ENCODE measurements around the gene STPG1.

The STPG1 gene

DNA sequence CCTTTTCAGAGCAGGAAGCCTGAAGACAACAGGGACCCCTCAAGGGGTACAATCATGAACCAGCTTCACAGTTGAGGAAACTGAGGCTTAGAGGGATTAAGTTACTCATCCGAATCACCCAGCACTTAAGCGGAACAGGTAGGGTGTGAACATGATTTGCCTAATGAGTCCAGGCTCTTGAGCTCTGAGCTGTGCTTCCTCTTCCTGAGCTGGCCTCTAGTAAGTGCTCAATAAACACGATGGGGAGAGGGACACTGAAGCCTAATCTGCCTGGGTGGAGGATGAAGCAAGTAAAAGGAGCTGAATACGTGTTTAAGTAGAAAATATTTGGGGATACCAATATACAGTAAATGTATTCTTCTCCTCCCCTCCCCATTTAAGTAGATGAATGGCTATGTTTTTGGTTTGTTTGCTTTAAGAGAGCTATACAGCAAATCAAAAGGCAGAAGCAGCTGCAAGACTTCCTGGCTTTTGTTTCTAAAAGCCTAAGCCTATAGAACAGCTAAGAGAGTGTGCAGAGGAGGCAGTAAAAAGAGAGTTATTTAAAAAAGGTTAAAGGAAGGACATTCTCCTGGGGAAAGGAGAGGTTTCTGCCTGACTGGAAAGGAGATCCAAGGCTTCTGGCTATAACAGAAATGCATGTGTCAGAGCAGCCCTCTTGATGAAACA lies 20.5 kb downstream of the STPG1 start:
- no peak for DNase-seq (ENCODE audit: low read depth, low spot score)

DNA sequence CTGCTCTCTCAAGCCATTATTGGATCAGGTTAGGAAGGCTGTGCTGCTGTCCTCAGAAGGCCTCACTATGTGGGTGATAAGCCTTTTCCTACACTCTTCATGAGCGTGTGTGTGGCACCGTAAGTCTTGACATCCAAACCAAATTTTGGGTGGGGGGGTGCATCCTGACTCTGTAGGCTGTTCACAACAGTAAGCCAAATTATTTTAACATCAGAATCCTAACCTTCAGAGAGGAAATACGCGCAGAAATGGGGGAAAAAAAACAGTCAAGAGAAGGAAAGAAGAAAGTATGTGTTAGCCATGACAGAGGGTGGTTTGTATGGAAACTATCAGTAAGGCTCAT lies 21.0 kb downstream of the STPG1 start:
- no peak for DNase-seq (ENCODE audit: low read depth, low spot score)

DNA sequence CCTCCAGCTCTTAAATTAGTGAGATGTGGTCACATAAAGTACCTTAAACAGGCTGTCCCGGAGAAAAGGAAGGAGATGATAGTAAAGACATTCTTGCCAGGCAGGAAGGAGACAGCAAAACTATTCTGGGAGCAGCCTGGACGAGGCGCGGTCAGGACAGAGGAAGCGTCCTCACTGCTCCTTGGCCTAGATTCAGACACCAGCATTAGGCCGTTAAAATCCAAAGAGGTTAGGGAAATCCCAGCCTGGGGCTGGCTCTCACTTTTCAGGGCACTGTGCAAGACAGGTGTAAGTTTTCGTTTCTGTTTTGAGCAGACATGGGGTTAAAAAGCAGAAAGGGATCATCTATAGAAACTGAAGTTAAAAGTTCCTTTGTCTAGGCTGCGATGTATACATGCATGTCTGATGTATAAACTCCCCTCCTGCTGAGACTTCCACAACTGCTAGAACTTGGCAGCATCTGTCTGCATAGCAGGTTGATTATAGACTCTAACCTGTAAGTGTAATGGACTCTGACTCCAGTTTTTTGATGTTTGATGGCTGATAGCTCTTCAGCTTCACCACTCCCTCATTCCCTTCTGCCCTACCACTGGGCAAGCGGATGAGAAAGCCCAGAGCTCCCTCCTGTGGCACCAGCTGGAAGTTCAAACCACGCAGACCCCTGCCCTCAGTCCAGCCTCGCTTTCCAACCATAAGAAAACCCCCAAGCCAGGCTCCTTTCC lies 21.5 kb downstream of the STPG1 start:
- DNase-seq (ENCODE audit: low read depth, low spot score): no peak

DNA sequence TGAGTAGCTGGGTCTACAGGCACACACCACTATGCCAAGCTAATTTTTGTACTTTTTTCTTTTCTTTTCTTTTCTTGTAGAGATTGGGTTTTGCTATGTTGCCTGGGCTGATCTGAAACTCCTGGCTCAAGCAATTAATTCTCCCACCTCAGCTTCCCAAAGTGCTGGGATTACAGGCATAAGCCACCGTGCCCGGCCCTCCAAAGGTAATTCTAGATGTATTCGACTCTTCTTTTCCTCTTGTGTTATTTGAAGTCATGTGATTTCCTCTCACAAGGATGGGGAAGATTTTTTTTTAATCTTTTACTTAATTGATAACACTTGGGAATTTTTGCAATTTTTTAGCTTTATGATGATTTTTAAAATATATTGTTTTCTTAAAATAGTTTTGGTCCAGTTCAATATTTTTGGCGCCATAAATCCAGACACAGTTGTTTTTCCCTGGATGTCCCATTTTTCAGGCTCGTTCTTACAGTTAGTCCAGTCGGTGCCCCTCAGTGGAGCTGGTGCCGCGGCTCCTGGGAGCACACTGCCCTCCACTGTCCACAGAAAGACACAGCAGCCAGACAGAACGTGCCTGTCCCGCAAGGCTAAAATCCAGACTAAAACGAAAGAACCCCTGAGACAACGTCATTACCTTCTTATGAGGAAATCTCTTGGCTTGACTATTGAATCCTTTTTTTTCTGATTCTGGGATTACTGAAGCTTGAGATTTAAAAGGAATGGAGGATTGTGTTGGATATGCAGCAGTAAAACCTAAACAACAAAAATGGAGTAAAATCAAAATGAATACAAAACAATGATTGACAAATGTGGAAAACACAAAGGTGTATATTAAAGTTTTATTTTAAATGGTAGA lies 22.4 kb downstream of the STPG1 start:
- peak; percentile 43 for DNase-seq (ENCODE audit: low read depth, low spot score)

DNA sequence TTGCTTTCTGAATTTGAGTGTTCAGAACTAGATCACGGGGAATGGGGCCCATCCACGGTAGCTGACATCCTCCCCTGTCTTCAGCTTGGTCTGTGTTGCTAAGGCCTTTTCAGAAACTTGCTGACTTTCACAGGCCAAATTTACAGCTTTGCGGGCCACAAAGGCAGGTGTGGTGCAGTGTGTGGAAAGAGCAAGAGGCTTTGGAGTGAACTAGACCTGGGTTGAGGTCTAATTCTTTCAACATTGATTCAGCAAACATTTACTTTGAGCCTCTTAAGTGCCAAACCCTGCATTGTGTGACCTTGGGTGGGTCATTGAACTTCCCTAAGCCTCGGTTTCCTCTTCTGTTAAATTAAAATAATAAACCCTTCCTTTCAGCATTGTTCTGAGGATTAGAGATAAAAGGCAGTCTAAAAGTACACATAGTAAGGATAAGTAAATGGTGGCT lies 24.3 kb downstream of the STPG1 start:
- DNase-seq (ENCODE audit: low read depth, low spot score): no peak

DNA sequence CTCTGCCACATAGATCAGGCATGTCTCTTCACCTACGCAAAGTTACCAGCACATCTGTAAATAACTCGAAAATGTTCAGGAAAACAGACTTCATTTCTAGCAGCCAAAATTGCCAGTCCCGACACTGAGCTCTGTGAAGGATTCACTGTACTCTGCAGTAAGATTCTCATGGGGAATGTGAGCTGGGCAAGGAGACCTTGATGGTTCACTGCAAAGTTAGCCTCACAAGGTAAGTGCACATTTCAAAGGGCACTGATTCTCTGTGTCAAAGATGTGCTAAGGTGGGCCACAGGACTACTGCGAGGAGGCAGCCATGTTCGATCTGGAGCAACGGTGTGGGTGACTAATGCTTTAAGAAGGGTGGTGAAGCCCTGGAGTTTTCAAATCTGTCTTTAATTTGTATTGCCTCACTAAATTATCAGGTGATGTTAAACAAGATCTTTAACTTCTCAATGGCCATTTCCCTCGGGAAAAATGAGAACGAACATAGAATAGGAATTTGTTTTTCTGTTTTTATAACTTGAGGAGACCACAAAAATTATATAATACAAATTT lies 25.2 kb downstream of the STPG1 start:
- DNase-seq (ENCODE audit: low read depth, low spot score): no peak

DNA sequence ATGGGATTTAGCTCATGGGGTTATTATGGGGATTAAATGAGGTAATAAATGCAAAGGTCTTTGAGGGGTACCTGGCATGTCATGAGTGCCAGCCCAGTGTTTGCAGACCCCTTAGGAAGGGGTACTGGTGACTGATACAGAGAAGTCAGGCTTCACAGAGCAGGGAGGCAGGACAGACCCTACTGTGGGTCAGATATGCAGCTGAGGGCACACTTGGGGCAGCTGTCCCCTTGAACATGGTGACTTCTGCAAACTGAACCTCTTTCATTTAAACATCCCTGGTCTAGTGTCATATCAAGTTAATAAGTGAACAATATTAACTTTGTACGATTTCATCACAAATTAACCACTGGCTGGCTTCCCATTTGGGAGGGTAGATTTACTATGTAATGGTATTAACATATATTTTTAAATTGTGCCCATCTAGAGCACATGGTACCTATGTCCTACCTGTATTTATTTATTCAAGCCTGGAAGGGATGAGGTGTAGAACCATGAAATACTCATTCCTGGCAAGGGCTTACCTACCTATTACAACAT lies 25.9 kb downstream of the STPG1 start:
- no peak for DNase-seq (ENCODE audit: low read depth, low spot score)

DNA sequence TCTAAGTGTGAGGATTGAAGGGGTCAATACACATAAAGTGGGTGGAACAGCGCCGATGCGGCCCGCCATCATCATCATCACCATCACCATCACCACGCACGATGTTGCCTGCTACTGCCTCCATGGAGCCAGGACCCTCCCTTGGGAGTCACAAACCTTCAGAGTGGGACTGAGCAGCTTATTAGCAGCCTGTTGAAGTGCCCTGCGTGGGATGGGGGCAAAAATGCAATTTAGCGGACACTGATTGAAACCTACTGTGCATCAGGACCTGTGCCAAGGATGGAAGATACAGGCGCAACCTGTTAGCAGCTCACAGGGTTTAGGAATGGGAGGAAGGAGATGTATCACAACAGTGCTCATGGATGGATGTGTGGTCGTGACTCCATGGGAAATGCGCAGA lies 26.7 kb downstream of the STPG1 start:
- DNase-seq (ENCODE audit: low read depth, low spot score): no peak

DNA sequence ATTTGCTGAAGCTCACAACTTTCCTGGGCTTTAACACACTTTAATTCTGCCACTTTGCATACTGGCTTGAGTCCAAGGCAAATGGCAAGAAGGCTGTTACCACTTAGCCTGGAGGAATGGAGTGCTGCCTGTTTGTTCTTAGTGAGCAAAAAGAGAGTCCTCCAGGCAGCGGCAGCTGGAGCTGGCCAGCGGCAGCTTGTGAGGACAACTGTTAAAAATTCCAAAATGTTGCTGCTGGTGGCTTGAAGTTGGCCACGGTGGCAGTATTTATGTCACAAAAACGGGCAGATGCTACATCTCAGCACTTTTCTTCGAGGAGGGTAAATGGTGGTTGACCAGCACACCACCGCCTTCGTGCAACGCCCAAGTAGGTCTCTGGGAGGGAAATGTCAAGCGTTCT lies 27.3 kb downstream of the STPG1 start:
- no peak for DNase-seq (ENCODE audit: low read depth, low spot score)

DNA sequence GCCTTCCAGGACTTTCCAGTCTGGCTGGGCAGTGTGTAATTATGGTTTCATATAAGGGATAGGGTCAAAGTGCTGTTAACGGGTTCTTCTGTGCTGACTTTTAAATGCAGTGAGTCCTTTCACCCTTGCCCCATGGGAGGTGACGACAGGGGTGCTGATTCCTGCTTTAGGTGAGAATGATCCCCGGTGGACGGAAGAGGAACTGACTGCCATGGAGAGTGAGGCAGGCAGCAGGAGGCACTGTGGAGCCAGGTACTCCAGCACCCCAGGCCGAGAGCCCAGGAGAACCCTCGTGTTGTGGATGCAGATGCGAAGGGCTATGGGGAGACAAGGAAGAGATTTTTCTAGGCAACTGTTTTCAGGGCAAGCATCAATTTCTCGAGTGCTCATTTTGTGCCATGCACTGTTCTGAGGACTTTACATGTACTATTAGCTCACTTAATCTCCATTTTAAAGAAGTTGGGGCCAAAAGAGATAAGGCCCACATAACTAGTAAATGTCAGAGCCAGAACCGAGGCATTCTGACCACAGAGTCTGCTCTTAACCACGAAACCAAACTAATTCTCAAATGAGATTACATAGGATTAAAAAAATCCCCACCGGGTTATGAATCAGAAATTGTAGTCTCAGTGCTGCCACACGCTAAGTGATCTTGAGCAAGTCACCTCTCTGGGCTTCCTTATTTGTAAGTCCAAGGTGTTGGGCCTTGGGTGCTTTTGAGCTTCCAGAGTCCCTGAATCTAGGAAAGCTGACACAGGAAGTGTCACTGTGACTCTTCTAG lies 28.2 kb downstream of the STPG1 start:
- no peak for DNase-seq (ENCODE audit: low read depth, low spot score)

DNA sequence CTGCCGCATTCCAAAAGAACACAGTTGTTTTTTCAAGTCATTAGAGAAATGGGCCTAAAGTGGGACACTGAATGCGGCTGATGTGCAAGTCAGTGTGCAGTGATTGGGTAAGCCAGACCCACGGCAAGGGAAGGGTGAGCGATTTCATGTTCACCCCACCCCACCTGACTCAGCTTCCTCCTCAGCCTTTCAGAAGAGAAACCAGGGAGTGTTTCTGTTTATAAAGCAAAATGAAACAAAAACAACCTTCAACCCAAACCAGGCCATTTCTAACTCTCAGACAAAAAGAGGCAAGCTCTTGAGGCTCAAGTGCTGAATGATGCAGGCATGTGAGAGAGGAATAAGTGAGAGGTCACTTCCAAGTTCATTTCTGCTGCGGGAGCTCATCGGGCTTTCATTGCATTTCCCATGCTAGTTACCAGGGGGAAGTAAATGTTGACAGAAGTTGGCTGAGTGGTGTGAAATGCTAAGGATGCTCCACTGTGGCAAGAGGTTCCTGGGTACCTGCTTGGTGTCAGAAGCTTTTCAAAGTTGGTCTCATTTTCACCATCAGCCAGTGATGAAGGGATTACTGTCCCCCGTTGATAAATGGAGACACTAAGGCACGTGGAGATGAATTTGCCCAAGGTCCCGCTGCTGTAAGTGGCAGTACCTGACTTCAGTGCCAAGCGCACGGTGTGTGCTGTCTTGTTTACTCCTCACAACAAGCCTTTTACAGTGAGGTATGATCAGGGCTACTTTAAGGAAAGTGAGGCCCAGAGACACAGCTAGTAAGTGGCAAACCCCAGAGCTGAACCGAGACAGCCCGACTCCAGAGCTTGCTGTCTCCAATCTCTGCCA lies 29.1 kb downstream of the STPG1 start:
- DNase-seq (ENCODE audit: low read depth, low spot score): no peak

DNA sequence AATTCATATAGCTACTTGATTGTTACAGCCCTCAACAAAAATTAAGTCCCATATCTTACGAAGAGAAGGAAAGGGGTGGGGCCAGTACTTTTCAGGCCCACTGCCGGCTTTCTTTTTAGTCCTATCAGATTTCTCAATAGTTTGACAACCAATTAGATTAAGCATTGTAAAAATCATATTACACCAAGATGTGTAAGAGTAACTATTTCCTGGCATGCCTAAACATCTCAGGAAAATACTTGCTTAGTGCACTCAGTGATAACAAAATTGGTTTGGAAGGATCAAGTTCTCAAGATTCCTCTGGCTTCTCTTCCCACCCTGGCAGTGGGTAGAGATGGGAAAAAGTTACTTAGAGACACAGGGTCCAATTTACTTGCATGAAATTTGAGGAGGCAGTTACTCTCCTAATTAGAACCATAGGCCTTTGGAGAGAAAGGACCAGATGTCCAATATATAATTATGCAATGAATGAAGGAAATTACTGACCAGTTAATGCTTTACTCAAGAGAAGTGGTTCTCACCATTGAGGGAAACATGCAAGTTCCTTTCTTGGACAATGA lies 30.1 kb downstream of the STPG1 start:
- no peak for DNase-seq (ENCODE audit: low read depth, low spot score)

DNA sequence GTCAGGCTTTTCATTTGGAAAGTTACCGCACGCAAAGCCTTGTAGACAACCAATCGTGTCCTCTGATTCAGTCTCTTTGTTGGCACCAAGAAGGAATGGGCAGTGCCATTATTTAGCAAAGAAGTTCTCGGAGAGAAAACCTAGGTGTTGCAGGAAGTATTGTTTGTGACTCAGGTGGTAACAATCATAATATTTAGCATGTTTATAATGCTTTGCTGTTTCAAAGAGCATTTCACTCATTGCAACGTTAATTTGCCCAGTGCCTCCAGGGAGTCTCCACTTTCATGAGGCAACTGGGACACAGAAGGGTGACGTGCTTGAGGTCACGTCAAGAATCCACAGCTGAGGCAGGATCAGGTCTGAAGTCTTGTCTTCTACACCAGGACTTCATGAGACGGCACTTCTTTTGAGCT lies 31.4 kb downstream of the STPG1 start:
- no peak for DNase-seq (ENCODE audit: low read depth, low spot score)

DNA sequence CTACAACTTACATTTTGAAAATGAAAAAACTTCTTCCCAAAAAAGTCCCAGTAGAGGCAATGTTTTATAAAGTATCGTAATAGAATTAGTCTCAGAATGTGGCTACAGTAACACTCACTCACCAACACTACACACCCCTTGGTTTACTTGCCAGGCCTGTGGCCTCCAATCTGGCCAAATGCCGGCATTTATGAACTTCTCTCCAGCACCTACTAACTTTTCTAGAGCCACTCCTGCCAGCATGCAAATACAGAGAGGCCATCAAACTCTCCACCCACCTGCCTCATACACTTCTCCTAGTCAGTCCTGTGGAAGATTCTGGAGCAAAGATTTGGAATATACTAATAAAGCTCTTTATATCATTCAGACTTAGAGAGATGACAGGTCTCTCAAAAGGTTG lies 32.3 kb downstream of the STPG1 start:
- no peak for DNase-seq (ENCODE audit: low read depth, low spot score)

DNA sequence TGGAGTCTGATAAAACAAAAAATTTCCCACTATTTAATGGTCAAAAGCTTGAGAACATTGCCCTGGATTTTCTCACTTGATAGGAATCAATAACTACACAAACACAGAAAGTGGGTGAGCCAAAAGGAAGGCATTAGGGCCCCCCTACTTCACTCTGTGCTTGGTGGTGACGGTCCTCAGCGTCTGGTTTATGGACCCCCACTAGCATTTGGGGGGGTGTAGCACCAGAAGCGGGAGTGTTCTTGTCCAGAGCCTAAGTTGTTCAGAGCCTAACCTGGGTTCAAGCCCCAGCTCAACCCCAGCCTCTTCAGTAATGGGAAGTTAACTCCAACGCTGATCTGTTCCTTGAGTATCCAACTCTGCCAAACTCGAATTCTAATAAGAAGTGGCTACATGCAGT lies 33.1 kb downstream of the STPG1 start:
- no peak for DNase-seq (ENCODE audit: low read depth, low spot score)

DNA sequence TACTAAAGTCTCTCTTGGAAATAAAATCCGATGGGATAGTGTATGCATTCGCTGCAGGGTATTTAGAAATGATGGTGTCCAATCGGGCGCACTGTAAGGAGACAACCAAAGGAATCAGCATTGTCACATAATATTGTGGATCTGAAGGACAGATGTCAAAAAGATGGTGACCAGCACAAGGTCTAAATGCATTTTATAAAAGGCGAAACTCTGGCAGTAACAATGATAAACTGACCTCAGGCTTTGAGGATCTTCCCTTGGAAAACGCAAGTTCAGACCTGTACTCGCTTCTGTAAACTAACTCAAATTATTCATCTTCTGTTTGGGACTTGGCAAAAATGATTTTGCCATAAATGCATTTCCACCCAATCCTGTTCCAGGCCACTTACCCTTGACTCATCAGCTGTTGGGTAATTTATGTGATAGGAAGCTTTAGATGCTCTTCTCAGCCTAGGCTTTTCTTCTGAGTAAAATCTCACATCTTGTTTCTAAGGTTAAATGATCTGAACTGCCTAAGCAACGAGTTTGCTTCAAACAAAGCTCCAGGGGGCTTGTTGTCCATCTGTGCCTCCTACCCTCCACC lies 33.8 kb downstream of the STPG1 start:
- DNase-seq (ENCODE audit: low read depth, low spot score): no peak

DNA sequence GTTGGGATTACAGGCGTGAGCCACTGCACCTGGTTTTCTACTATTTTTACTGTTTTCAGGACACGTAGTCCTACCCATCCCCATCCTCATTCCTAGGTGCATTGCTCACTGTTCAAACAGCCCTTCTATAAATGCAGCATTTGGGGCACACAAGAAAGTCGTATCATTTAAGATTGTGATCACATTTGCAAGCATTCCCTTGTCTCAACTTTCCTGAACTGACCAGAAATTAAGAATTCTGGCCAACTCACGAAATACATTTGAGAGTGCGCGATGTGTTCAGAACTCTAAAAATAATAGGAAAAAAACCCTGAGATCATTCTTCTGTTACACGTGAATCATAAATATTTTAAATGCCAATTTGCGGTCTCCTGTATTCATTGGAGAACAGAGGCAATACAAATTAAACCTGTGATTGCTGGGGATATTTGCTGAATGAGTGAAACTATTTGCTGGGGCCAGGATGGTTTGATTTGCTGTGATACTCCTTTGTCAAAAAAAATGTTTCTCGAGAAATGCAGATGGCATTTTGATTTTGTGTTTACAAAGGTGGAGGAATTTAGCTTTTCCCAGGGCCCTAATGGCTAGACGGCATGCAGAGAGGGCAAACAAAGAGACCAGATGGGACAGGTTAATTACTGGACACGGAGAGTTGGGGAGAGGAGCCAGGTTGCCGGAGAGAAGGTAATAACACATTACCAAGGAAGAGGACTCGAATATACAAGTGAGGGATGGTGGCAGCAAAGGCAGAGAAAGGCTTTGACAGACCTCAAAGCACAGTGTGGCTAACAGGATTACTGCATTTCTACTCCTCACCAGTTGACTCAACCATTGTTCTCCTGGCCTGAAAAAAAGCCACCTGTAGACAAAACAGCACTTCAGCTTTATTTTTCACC lies 38.4 kb downstream of the STPG1 start:
- no peak for DNase-seq (ENCODE audit: low read depth, low spot score)

DNA sequence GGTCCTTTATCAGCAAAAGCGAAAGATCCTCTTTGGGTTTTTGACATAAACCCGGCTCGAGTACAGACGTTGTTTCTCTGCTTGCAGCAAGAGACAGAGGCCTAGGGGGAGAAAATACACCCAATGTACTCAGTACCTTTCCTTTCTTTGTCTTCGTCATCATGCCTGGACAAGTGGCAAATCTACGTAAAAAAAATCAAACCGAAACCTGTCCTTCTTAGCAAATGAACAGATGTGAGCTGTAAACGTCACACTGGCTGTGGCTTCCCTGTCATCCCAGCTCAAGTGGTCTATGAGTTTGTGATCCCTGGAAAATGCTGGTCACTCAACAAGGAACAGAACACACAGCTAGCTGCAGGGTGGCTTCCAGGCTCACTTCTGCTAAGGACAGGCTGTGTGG lies 39.9 kb downstream of the STPG1 start:
- DNase-seq (ENCODE audit: low read depth, low spot score): no peak

DNA sequence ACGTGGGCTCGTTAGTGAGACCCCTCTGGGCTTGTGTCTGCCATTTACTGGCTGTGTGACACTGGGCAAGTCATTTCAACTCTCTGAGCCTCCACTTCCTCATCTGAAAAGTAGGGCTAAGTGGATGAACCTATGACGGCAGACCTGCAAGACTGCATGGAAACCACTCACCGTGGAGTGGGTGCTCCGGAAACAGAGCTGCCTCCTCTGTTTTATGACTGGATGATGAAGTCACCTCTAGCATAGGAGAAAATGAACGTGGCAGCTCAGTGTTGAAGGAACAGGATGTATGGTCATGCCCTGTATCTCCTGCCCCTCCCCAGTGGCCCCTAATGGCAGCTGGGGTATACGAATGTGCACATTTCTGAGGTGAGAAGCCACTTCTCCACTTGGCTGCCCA lies 40.5 kb downstream of the STPG1 start:
- DNase-seq (ENCODE audit: low read depth, low spot score): no peak
